NT2/D1 (cell line): Measurements from ENCODE around the gene SPN.
"Not testable (repeated sequence)": the region's sequence is repeated elsewhere in the genome, so short reads cannot be mapped to it uniquely, and the experiment has no call there.

ENCODE experiments used
- DNase-seq: peaks from one replicate; pipeline ENCODE4 v3.0.0-alpha.2; 2011; ENCODE audit warnings: low read depth, low spot score
- H3K27me3 ChIP-seq: 2 replicates; pipeline ENCODE4 v1.6.0; 2011; ENCODE audit warnings: mild to moderate bottlenecking; ENCODE audit not compliant: insufficient read length, insufficient read depth
- H3K36me3 ChIP-seq: 2 replicates; pipeline ENCODE4 v1.6.1; 2011; ENCODE audit warnings: mild to moderate bottlenecking, low read length, mixed read lengths; ENCODE audit not compliant: insufficient read depth, insufficient read length
- H3K4me1 ChIP-seq: 2 replicates; pipeline ENCODE4 v1.5.1; 2011; ENCODE audit not compliant: insufficient read depth, insufficient read length
- H3K4me3 ChIP-seq: 2 replicates; pipeline ENCODE4 v1.5.1; 2011; ENCODE audit warnings: low read depth; ENCODE audit not compliant: insufficient read length
- H3K9ac ChIP-seq: 2 replicates; pipeline ENCODE4 v1.6.0; 2011; ENCODE audit warnings: low read depth; ENCODE audit not compliant: insufficient read length
- H3K9me3 ChIP-seq: 2 replicates; pipeline ENCODE4 v1.5.1; 2011; ENCODE audit warnings: mild to moderate bottlenecking, low read length; ENCODE audit not compliant: insufficient read depth
- SUZ12 ChIP-seq: IDR thresholded peaks from 2 replicates; pipeline ENCODE4 v1.6.1; 2011; ENCODE audit not compliant: insufficient read length, insufficient read depth; ENCODE audit errors: extremely low read depth
- YY1 ChIP-seq: IDR thresholded peaks from 2 replicates; pipeline ENCODE4 v1.6.1; 2011; ENCODE audit not compliant: insufficient read length, insufficient read depth
- ZNF274 ChIP-seq: IDR thresholded peaks from 2 replicates; pipeline ENCODE4 v1.6.1; 2011; ENCODE audit warnings: mild to moderate bottlenecking, low read depth, low read length

SPN gene

GRCh38 chr16:29629318-29629717 lies 33.7 kb upstream of the SPN start:
- H3K9me3 ChIP-seq, H3K27me3 ChIP-seq, H3K4me3 ChIP-seq, H3K9ac ChIP-seq, H3K36me3 ChIP-seq, DNase-seq, H3K4me1 ChIP-seq: not testable (repeated sequence)

GRCh38 chr16:29631658-29632057 lies 31.4 kb upstream of the SPN start:
- H3K4me3 ChIP-seq, H3K27me3 ChIP-seq, H3K9me3 ChIP-seq, H3K36me3 ChIP-seq, H3K9ac ChIP-seq, DNase-seq, H3K4me1 ChIP-seq: not testable (repeated sequence)

GRCh38 chr16:29635902-29636301 lies 27.1 kb upstream of the SPN start:
- H3K4me1 ChIP-seq, H3K9ac ChIP-seq, H3K4me3 ChIP-seq, DNase-seq, H3K9me3 ChIP-seq, H3K36me3 ChIP-seq, H3K27me3 ChIP-seq: not testable (repeated sequence)

- H3K9me3 ChIP-seq, H3K4me1 ChIP-seq, H3K36me3 ChIP-seq, H3K27me3 ChIP-seq, DNase-seq, H3K4me3 ChIP-seq, H3K9ac ChIP-seq: not testable (repeated sequence)
Measured at GRCh38 chr16:29636368-29636767, 26.7 kb upstream of the SPN start.

GRCh38 chr16:29638751-29639150 lies 24.3 kb upstream of the SPN start:
- H3K27me3 ChIP-seq = not testable (repeated sequence)

GRCh38 chr16:29641561-29641960 lies 21.5 kb upstream of the SPN start:
- TF ChIP-seq YY1 (no peak), ZNF274 (no peak), SUZ12 (no peak)
- no peaks in the 10 kb centered on the region for H3K9me3 ChIP-seq
- no peaks in the 10 kb centered on the region for H3K27me3 ChIP-seq
- H3K9ac ChIP-seq = no peak overlapping the region
- H3K4me3 ChIP-seq = no peak overlapping the region
- no peak for DNase-seq
- H3K36me3 ChIP-seq = no peaks in the 10 kb centered on the region
- H3K4me1 ChIP-seq = no peaks in the 10 kb centered on the region

More at GRCh38 chr16:29638751-29639150, 24.3 kb upstream of the SPN start:
- H3K4me1 ChIP-seq, DNase-seq, H3K4me3 ChIP-seq, H3K9ac ChIP-seq, H3K9me3 ChIP-seq, H3K36me3 ChIP-seq: not testable (repeated sequence)

- no peak for DNase-seq
- Histone ChIP-seq H3K9me3 (no peaks in the 10 kb centered on the region), H3K9ac (no peak overlapping the region), H3K27me3 (no peaks in the 10 kb centered on the region), H3K4me1 (no peaks in the 10 kb centered on the region), H3K4me3 (no peak overlapping the region), H3K36me3 (no peaks in the 10 kb centered on the region)
- no peak for TF ChIP-seq SUZ12
- TF ChIP-seq ZNF274 = no peak
- TF ChIP-seq YY1 = no peak
Measured at GRCh38 chr16:29643596-29643995, 19.5 kb upstream of the SPN start.

- TF ChIP-seq ZNF274 (no peak), YY1 (no peak), SUZ12 (no peak)
- DNase-seq = no peak
- Histone ChIP-seq H3K9ac (no peak overlapping the region), H3K9me3 (no peaks in the 10 kb centered on the region), H3K27me3 (no peaks in the 10 kb centered on the region), H3K4me1 (no peaks in the 10 kb centered on the region), H3K4me3 (no peak overlapping the region), H3K36me3 (no peaks in the 10 kb centered on the region)
Measured at GRCh38 chr16:29644338-29644857, 18.6 kb upstream of the SPN start.
